Measurements from ENCODE around the gene RUFY1.
A peak's percentile ranks its signal among the peaks of the same experiment; 100 is the strongest.

RUFY1 gene

DNA sequence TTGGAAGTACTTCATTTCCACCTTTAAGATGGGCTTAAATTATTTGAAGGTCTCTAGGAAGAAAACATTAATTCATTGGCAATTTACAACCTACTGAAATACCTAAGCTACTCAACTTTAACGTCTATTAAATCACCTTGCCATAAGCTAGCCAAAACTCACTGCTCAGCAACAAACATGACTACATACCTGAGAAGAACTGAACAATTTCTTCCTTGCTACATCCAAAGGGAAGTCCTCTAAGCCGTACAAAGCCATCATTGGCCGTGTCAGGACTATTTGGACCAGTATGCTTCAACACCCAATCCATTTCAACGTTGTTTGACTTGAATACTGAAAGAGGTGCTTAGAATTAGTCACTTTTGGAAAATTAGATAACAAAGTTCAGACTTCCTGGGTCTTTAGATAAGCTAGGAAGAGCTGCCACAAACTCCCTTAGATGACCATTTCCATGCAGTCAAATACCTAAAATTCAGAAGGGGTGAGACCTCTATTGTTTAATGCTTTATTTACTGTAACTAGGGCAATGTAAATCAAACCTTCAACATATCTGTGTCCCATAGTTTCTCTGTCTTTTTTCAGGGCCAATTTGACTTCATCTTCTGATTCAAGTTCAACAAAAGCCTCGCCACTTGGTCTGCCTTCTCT is 70.5 kb downstream of the RUFY1 start:
- 47% methylated on average over 3 of the region's 5 CpGs for WGBS

GRCh38 chr5:179621551-179622214 is 71.3 kb downstream of the RUFY1 start:
- H2BK120ac ChIP-seq (ENCODE audit: low read depth, low read length), result no peak overlapping the region
- peak overlapping the region; percentile 89 for H3K4me2 ChIP-seq (ENCODE audit: low read length, poor library complexity, severe bottlenecking)
- H3K79me1 ChIP-seq (replicated peaks; ENCODE audit: low read length, poor library complexity, severe bottlenecking), result peaks cover 3% of the 10 kb centered on the region
- peak overlapping the region; percentile 68 to 82 for H3K4me3 ChIP-seq (ENCODE audit: insufficient read depth in 1 of 2, low read depth in 1 of 2, low read length in 2 of 2)
- H3K36me3 ChIP-seq (ENCODE audit: control insufficient read depth in 1 of 2, insufficient read depth in 2 of 2, low read depth in 1 of 2, low read length in 2 of 2), result peaks cover 9 to 59% of the 10 kb centered on the region in 2 experiments
- H2AFZ ChIP-seq (ENCODE audit: low read depth, low read length), result no peak overlapping the region
- DNase-seq, result no peak
- H2BK5ac ChIP-seq (ENCODE audit: low read depth, low read length, poor library complexity, severe bottlenecking), result no peak overlapping the region
- H4K8ac ChIP-seq (ENCODE audit: low read length), result no peak overlapping the region
- 33% methylated on average over 8 of the region's 11 CpGs for WGBS
- H4K91ac ChIP-seq (ENCODE audit: low read length), result no peak overlapping the region
- H2AK5ac ChIP-seq (ENCODE audit: low read length, severe bottlenecking), result no peak overlapping the region
- no peak overlapping the region for H3K4ac ChIP-seq (ENCODE audit: low read depth in 1 of 2, low read length in 2 of 2)
- H3K9ac ChIP-seq (ENCODE audit: low read length), result peak overlapping the region; percentile 91
- H3K9me3 ChIP-seq (ENCODE audit: control insufficient read depth, low read length), result no peaks in the 10 kb centered on the region
- H2BK15ac ChIP-seq (ENCODE audit: low read depth, poor library complexity, severe bottlenecking), result no peak overlapping the region
- no peak overlapping the region for H3K18ac ChIP-seq (ENCODE audit: low read depth in 1 of 2, low read length in 2 of 2)
- no peak overlapping the region for H3K23ac ChIP-seq (ENCODE audit: low read length in 2 of 2)
- H3K27me3 ChIP-seq (ENCODE audit: control insufficient read depth in 1 of 2, insufficient read depth in 1 of 2, low read length in 2 of 2), result no peaks in the 10 kb centered on the region
- peaks cover 14% of the 10 kb centered on the region for H3K4me1 ChIP-seq (ENCODE audit: control insufficient read depth, insufficient read depth, low read depth, low read length)
- no peak overlapping the region for H2BK12ac ChIP-seq (ENCODE audit: low read length in 2 of 2)
- no peak overlapping the region for H3K27ac ChIP-seq (ENCODE audit: low read length, poor library complexity, severe bottlenecking)
- no peak overlapping the region for H3K14ac ChIP-seq (ENCODE audit: low read length in 2 of 2)

More for the DNA sequence above, 70.5 kb downstream of the RUFY1 start:
- Histone ChIP-seq H3K27me3 (ENCODE audit: control insufficient read depth in 1 of 2, insufficient read depth in 1 of 2, low read length in 2 of 2) (no peaks in the 10 kb centered on the region), H3K18ac (ENCODE audit: low read depth in 1 of 2, low read length in 2 of 2) (no peak overlapping the region), H2BK120ac (ENCODE audit: low read depth, low read length) (no peak overlapping the region), H2BK12ac (ENCODE audit: low read length in 2 of 2) (no peak overlapping the region), H3K4ac (ENCODE audit: low read depth in 1 of 2, low read length in 2 of 2) (no peak overlapping the region), H3K4me2 (ENCODE audit: low read length, poor library complexity, severe bottlenecking) (peak overlapping the region; percentile 89), H3K14ac (ENCODE audit: low read length in 2 of 2) (no peak overlapping the region), H4K8ac (ENCODE audit: low read length) (no peak overlapping the region), H2BK15ac (ENCODE audit: low read depth, poor library complexity, severe bottlenecking) (no peak overlapping the region), H3K9me3 (ENCODE audit: control insufficient read depth, low read length) (no peaks in the 10 kb centered on the region), H3K4me1 (ENCODE audit: control insufficient read depth, insufficient read depth, low read depth, low read length) (peaks cover 14% of the 10 kb centered on the region), H3K36me3 (ENCODE audit: control insufficient read depth in 1 of 2, insufficient read depth in 2 of 2, low read depth in 1 of 2, low read length in 2 of 2) (peaks cover 12 to 67% of the 10 kb centered on the region in 2 experiments), H3K4me3 (ENCODE audit: insufficient read depth in 1 of 2, low read depth in 1 of 2, low read length in 2 of 2) (peak overlapping the region in 1 of 2 experiments; percentile 82), H3K79me1 (replicated peaks; ENCODE audit: low read length, poor library complexity, severe bottlenecking) (peaks cover 1% of the 10 kb centered on the region), H3K9ac (ENCODE audit: low read length) (peak overlapping the region; percentile 91), H2AFZ (ENCODE audit: low read depth, low read length) (no peak overlapping the region), H2BK5ac (ENCODE audit: low read depth, low read length, poor library complexity, severe bottlenecking) (no peak overlapping the region), H3K23ac (ENCODE audit: low read length in 2 of 2) (no peak overlapping the region), H2AK5ac (ENCODE audit: low read length, severe bottlenecking) (no peak overlapping the region), H3K27ac (ENCODE audit: low read length, poor library complexity, severe bottlenecking) (no peak overlapping the region), H4K91ac (ENCODE audit: low read length) (no peak overlapping the region)
- DNase-seq, result no peak

DNA sequence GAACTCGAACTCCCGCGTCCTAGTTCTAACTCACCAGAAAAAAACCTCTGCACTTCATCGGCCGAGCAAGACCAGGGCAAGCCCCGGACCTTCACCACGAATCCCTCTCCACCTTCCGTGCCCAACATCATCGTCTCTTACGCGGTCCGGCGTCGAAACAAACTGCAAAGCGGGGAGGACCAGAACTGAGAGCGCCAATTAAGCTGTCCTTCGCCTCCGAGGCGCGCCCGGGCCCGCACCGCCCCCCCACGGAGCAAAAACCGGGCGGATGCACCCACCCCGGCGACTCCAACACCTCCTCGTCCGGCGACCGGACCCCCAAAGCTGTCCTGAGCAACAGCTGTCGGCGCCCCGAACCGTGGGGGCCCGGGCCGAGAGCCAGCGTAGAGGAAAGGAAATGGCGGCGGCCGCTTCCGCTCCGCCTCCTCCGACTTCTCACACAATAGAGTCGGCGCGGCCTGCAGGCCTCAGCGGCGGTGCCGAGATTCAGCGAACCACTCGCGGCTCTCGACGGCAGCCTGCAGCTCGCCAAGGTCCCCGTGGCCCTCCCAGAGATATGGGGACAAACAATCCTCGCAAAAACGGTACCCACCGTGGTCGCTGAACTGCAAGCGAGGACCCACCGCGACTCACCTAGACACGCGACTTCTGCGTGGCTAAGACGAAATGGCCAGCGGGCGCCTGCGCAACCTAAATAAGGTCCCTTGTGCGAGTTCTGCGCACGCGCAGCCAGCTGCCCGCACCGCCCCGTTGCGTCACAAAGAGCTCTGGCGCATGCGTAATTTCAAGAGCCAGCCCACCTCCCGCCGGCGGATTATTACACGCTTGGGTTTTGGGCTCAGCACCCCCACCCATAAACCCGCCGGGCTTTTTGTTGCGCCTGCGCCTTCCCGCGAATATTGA is 72.9 kb downstream of the RUFY1 start, which contains the start of gene HNRNPH1:
Gene HNRNPH1 (minus strand): TSS at position 669 of the 903 bp plus-strand sequence. CDS start 538 bp downstream, at position 131.
- H2BK120ac ChIP-seq (ENCODE audit: low read depth, low read length), result peak within 1 kb of the TSS; percentile 94
- H3K9me3 ChIP-seq (ENCODE audit: control insufficient read depth, low read length), result no peaks in the 10 kb centered on the region
- peak within 1 kb of the TSS; percentile 100 for H2AK5ac ChIP-seq (ENCODE audit: low read length, severe bottlenecking)
- H4K8ac ChIP-seq (ENCODE audit: low read length), result peak within 1 kb of the TSS; percentile 99
- H2BK12ac ChIP-seq (ENCODE audit: low read length in 2 of 2), result peak within 1 kb of the TSS; percentile 1 to 18
- H3K4ac ChIP-seq (ENCODE audit: low read depth in 1 of 2, low read length in 2 of 2), result peak within 1 kb of the TSS; percentile 100
- H2AFZ ChIP-seq (ENCODE audit: low read depth, low read length), result peak within 1 kb of the TSS; percentile 87
- peak within 1 kb of the TSS; percentile 98 to 100 for H3K14ac ChIP-seq (ENCODE audit: low read length in 2 of 2)
- peak within 1 kb of the TSS; percentile 98 for H4K91ac ChIP-seq (ENCODE audit: low read length)
- peak within 1 kb of the TSS; percentile 98 to 100 for H3K18ac ChIP-seq (ENCODE audit: low read depth in 1 of 2, low read length in 2 of 2)
- peak within 1 kb of the TSS; percentile 100 for H3K9ac ChIP-seq (ENCODE audit: low read length)
- H3K4me2 ChIP-seq (ENCODE audit: low read length, poor library complexity, severe bottlenecking), result peak within 1 kb of the TSS; percentile 81
- H3K36me3 ChIP-seq (ENCODE audit: control insufficient read depth in 1 of 2, insufficient read depth in 2 of 2, low read depth in 1 of 2, low read length in 2 of 2), result peaks cover 3 to 43% of the 10 kb centered on the region in 2 experiments
- H3K79me1 ChIP-seq (replicated peaks; ENCODE audit: low read length, poor library complexity, severe bottlenecking), result peaks cover 1% of the 10 kb centered on the region
- peak within 1 kb of the TSS in 1 of 2 experiments; percentile 99 for H3K23ac ChIP-seq (ENCODE audit: low read length in 2 of 2)
- peak within 1 kb of the TSS; percentile 99 for H3K4me3 ChIP-seq (ENCODE audit: insufficient read depth in 1 of 2, low read depth in 1 of 2, low read length in 2 of 2)
- no peaks in the 10 kb centered on the region for H3K27me3 ChIP-seq (ENCODE audit: control insufficient read depth in 1 of 2, insufficient read depth in 1 of 2, low read length in 2 of 2)
- H2BK5ac ChIP-seq (ENCODE audit: low read depth, low read length, poor library complexity, severe bottlenecking), result peak within 1 kb of the TSS; percentile 87
- WGBS, result under 1% methylated on average over 92 of the region's 92 CpGs
- H3K27ac ChIP-seq (ENCODE audit: low read length, poor library complexity, severe bottlenecking), result peak within 1 kb of the TSS; percentile 97
- peak; percentile 99 for DNase-seq
- peak within 1 kb of the TSS; percentile 82 for H2BK15ac ChIP-seq (ENCODE audit: low read depth, poor library complexity, severe bottlenecking)
- peaks cover 14% of the 10 kb centered on the region for H3K4me1 ChIP-seq (ENCODE audit: control insufficient read depth, insufficient read depth, low read depth, low read length)
